Stimulated activated CD4-positive, alpha-beta T cell treated with anti-CD3 and anti-CD28 coated beads, Interleukin-4, amount 100 ng/mL, for 4 hours (primary cell): Measurements from ENCODE around the gene TMCC2.
"Not testable (repeated sequence)": the region's sequence is repeated elsewhere in the genome, so short reads cannot be mapped to it uniquely, and the experiment has no call there.

ENCODE experiments used
- DNase-seq, 2 experiments: peaks; one replicate each; pipeline ENCODE4 v3.0.0-alpha.2; 2020

The TMCC2 gene

GRCh38 chr1:205214756-205215155, 13.0 kb upstream of the TMCC2 start:
- DNase-seq, result no peak

- DNase-seq, result no peak
These were observed 11.2 kb upstream of the TMCC2 start for GRCh38 chr1:205216588-205216987.

- DNase-seq, result no peak
These were observed 10.3 kb upstream of the TMCC2 start for GRCh38 chr1:205217418-205217817.

GRCh38 chr1:205220421-205220820, 7.3 kb upstream of the TMCC2 start:
- no peak for DNase-seq

- DNase-seq, result no peak
These were observed 3.0 kb upstream of the TMCC2 start for GRCh38 chr1:205224736-205225135.

GRCh38 chr1:205225901-205226765, 1.6 kb upstream of the TMCC2 start:
- no peak for DNase-seq

- no peak for DNase-seq
These were observed 720 bp upstream of the TMCC2 start for GRCh38 chr1:205226868-205227583.

GRCh38 chr1:205228093-205228521, 361 bp downstream of the TMCC2 start:
- no peak for DNase-seq

- peak; percentile 46 to 60 for DNase-seq
These were observed 1.7 kb downstream of the TMCC2 start for GRCh38 chr1:205229399-205229871.

GRCh38 chr1:205229916-205230700, 2.4 kb downstream of the TMCC2 start:
- DNase-seq, result no peak

DNA sequence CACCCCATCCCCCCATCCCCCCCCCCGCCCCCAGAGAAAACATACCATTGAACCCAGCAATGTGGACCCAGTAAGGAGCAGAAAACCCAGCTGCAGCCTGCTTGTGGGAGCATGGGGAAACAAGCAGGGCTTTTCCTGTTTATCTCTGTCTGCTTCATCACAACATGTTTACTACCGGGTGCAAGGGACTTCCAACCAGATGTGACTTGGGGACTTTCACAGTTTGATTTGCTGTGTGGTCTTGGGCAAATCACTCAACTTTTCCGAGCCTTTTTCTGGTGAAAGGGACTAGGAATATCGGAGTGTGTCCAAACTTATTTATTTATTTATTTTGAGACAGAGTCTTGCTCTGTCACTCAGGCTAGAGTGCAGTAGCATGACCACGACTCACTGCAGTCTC, 3.2 kb downstream of the TMCC2 start:
- DNase-seq, result no peak

DNA sequence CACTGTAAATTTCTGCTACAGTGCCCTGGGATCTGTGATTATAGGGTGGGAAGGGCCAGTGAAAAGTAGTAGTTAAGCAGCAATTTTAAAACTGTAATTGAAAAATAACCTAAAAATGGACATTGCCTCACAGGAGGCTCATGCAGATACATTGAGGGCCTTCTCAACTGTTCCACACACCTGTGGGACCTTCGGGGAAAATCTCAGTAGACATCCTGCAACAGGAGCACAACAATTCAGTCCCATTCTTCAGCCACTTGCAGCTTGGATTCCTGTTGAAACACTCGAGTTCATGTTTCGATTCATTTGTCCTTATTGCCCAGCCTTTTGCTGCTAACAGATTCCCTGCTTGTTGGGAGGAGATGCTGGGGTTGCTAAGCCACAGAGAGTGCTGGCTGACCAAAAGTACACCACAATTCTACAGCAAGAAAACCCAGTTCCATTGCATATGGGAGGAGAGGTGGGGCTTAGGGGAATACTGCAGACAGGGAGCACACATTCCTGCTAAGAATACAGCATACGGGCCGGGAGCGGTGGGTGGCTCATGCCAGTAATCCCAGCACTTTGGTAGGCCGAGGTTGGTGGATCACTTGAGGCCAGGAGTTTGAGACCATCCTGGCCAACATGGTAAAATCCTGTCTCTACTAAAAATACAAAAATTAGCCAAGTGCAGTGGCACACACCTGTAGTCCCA, 4.5 kb downstream of the TMCC2 start:
- DNase-seq, result no peak

DNA sequence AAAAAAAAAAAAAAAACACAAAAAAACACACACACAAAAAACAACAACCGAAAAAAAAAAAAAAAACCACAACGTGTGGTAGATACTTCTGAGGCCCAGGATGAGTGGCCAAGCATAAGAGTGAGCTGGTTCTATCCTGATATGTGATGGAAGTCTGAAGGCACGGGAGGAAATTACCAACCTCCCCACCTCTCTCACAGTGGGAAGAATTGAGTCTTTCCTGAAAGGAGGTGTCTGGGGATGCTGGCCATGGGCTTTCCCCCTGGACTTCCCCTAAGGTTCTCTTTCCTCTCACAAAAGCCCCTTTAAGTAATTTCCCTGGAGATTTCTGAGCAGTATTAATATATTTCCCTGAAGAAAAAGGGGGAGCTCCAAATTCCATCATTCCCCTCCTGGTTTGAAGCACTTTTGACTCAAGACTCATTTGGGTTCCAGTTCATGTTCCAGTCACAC, 5.2 kb downstream of the TMCC2 start:
- DNase-seq, result no peak

GRCh38 chr1:205233986-205234385, 6.2 kb downstream of the TMCC2 start:
- DNase-seq, result not testable (repeated sequence)

DNA sequence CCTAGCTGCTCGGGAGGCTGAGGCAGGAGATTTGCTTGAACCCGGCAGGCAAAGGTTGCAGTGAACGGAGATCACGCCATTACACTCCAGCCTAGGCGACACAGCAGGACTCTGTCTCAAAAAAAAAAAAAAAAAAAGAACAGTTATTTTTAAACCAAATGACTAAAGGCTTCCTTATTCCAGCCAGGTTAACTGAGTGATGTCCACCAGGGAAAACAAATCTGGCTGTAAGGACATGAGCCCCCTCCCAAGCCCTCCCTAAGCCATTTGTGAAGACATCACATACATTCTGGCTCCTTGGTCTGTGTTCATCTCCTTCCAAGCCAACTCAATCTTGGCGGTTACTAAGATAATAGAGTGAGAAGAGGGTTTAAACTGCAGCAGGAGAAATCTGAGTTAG, 8.2 kb downstream of the TMCC2 start:
- DNase-seq, result no peak

GRCh38 chr1:205236526-205236925, 8.8 kb downstream of the TMCC2 start:
- no peak for DNase-seq

- no peak for DNase-seq
These were observed 9.3 kb downstream of the TMCC2 start for GRCh38 chr1:205236951-205237475.

GRCh38 chr1:205237526-205238484, 10.1 kb downstream of the TMCC2 start:
- peak; percentile 30 to 53 for DNase-seq

DNA sequence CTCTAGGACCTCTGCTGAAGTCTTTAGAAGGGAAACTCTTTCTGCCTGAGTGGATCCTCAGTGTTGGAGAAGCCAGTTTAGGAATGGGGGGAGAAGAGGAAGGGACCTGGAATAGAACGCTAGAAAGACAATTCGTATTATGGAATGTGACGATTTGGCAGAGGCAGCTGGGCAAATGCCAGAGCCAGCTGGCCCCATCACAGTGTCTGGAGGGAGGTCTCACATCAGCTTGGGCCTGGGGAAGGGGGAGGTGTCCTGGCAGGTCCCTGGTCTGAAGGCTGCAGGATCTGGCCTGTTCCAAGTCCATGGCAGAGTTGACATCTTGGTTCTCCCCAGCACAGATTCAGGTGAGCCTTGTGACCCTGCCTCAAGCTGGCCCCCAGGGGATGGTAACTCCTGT, 11.3 kb downstream of the TMCC2 start:
- no peak for DNase-seq

- DNase-seq, result no peak
These were observed 12.4 kb downstream of the TMCC2 start for GRCh38 chr1:205240118-205240517.

GRCh38 chr1:205240569-205240968, 12.8 kb downstream of the TMCC2 start:
- DNase-seq, result no peak
